NCI-H1930 (cell line): ENCODE measurements around the gene FEV.

Source experiments
- DNase-seq, 2 experiments: peaks; one replicate each; lab custom pipeline; 2025; lab: John Stamatoyannopoulos, UW

FEV gene

DNA sequence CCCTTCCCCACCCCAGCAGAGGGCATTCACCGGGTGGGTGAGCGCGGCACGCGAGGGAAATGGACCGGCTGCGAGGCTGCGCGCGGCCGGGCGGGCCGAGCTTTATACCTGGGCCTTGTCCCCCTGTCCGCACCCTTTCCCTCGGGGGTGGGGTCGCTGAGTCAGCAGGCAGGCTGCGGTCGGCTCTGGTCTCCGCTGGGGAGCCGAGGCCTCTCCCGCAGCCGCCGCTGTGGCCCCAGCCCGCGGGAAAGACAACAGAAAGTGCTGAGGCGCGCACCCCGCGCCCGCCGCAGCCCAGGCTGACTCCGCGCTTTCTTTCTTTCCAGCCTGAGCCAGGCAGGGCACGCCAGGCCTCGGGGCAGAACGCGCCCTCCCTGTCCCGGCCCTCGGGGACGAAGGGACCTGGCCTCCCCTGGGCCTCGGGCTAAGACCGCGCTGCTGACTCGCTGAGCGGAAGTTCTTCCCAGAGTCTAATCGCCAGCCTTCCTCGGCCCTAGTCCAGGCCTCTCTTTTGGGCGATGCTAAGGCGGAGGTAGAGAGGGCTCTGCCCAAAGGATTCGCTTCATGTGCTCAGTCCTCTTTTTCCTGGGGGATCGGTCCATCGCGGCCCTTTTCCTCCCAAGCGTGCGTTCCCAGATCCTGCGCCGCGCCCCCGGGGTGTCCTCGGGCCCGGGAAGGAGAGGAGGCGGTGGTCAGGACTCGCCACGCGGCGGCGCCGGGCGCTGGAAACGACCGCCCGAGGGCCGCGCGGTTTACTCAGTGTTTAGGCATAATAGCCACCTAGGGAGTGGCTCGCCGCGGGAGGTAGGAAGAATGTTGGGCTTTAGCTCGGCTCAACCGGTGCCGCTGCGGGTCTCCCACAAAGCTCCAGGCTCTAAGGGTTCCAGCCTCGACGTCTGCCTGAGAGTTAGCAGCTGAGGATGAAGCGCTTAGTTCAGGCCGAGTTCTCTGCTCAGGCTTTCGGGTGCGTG lies 8.6 kb upstream of the FEV start, which contains the start of gene CRYBA2:
TSS of gene CRYBA2 (minus strand) at position 78 of the 971 bp plus-strand sequence. CDS start 246 bp downstream, outside the sequence.
- peak in 1 of 2 experiments; percentile 55 for DNase-seq

DNA sequence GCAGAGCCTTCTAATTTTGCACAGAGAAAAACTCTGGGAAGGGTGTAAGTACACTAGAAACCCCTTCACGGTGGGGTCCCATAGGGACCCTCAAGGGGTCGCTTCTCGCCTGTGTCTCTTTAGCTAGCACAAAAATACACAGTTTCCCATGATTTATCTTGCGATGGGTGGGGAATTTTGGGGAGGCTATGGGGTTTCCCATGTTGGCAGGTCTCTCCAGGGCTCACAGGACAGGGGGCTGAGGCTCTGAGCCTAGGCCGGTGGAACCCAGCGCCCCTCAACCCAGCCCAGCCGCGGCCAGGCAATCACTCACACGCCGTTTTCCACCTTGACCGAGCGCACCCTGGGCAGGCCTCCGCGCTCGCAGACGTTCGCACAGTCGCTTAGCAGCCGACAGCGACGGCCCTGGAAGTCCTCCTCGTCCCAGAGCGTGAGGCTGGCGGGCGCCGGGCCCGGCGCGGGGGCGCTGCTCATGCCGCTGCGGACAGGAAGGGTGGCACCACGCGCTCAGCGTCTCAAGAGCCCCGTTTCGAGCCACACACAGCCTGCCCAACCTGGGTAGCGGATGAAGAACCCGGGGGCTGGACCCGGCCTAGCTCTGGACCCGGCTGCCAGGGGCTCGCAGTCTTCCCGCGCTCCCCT lies 7.8 kb upstream of the FEV start:
- no peak for DNase-seq

GRCh38 chr2:218992196-218992595 lies 7.2 kb upstream of the FEV start:
- DNase-seq: no peak

DNA sequence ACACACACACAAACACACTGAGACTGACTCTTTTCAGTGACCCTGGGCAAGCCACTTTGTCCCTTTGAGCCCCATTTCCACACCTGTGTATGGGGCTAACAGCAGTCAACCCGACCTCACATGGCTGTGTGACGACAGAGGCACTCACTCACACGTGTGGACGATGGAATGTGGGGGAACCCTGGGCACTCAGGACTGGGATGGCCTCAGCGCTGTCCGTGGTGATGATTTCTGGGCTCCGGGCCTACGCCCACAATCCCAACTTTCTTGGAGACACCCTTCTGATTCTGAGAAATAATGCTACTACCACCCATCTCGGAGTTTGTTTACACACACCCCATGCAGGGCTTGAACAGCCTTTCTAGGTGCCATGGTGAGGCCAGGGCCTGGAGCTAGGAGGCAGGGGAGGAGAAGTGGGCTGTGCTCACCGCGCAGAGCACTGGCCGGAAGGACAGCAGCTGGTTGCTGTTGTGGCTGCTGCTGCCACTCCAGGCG lies 6.7 kb upstream of the FEV start:
- no peak for DNase-seq

GRCh38 chr2:218990612-218991011 lies 5.6 kb upstream of the FEV start:
- no peak for DNase-seq

GRCh38 chr2:218990052-218990451 lies 5.1 kb upstream of the FEV start:
- no peak for DNase-seq

DNA sequence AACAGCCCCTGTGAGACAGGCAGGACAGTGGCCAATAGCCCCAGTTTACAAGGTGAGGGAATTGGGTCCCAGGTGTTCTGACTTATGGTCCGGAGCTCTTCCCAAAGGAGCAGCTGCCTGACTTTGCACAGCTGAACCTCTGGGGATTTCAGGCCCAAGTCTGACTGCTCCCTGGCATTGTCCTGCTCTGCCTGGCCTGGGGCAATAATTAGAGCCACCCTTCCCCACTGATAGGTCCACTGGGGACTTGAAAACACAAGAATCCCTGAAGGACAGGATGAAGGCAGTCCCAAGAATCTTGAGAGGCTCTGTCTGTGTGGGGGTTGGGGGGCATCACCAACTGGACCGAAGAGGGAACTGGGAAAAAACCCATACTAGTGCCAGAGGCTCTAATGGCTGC lies 3.7 kb upstream of the FEV start:
- DNase-seq: no peak

GRCh38 chr2:218988164-218988563 lies 3.2 kb upstream of the FEV start:
- DNase-seq: no peak

GRCh38 chr2:218986148-218986761 lies 1.3 kb upstream of the FEV start:
- no peak for DNase-seq

DNA sequence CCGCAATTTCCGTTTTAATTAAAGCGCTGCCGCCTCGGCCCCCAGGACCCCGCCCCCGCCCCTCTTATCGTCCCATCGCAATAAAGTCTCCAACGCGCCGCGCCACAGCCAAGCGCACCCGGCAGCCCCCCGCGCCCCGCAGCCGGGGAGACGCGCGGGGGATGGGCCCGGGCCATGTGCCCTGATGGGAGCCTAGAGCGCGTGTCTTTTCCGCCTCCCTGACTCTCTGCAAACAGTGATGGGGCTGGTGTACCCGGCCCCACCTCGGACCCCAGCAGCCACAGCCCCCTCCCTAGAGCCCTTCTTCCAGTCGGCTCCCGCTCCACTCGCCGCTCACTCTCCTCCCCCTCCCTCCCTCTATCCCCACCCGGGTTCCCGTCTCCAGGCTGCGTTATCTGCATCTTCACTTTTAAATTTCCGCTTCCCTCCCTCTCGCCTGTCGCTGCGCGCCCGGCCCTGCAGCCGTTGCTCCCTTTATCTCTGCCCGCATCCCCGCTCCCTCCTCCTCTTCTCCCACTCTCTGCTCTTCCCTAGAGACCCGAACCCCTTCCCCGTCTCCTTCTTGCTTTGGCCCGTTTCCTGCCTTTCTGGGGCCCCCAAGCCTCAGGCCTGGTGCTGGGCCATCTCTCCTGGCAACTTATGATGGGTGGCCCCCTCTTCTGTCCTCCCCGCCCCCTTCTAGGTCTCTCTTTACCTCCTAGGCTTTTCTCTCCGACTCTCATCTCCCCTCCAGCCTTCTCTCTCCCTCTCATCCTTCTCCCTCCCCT lies 524 bp upstream of the FEV start:
- no peak for DNase-seq

GRCh38 chr2:218984239-218985020 lies 554 bp downstream of the FEV start:
- DNase-seq: no peak

DNA sequence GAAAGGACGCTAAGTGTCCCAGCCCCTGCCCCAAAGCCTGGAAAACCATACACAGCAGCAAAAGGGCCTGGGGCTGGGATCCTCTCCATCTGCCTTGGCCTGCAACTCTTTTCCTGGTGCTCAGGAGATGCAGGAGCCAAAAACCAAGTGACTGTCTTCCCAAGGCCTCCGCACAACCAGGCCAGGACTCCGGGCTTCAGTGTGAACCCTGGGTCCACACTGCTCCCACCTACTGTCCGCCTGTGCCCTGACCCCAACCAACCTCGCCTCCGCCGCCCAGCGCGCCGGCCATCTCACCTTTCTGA lies 1.1 kb downstream of the FEV start:
- no peak for DNase-seq

DNA sequence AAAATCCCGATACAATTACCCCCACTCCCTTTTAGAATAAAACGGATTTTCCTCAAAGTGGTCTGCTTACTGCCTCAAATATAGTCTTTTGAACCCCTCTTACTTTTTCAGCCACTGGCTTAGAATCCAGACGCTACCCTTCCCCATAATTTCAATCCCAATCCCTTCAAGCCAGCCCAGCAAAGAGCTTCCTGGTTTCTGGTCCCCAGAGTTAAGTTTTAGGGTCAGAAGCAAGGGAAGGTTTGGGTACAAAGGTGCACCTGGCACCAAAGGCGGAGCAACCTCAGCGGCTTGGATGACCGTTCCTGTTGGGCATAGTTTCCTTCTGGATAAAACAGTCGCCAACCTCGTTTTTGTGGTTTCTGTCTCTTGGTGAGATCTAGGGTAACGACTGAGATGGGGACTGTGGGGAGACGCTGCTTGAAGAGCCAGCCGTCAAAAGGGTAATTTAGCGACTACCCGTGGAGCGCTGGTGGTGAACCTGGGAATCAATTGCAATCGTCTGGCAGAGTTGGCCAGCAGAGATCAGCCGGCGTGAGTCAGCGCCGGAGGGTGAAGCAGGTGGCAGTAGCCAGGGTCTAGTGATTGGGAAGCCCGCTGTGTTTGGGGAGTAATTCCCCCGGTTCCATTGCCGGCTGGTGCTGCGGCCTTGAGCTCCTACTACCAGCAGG lies 1.6 kb downstream of the FEV start:
- no peak for DNase-seq

- DNase-seq: no peak
Observed at GRCh38 chr2:218982586-218983262, 2.3 kb downstream of the FEV start.

- DNase-seq: no peak
Observed at GRCh38 chr2:218981881-218982585, 3.0 kb downstream of the FEV start.

DNA sequence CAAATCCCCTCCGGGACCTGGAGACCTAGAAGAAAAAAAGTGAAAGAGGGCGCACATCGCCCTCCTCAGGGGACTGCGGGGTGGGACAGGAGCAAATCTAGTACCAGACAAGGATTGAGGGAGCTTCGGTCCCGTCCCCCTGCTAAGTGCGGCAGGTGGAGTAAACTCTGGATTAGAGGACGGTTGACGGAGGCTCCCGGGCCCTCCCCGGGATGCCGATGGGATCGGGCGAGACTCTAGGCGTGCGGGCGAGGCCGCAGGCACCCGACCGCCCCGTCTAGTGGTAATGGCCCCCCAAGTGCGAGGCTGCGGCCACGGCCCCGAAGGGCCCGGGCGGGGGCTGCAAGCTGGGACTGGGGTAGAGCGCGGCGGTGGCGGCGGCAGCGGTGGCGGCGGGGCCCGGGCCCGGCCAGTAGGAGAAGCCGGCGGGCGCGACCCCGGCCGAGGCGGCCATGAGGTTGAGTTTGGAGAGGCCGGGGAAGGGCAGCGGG lies 3.5 kb downstream of the FEV start:
- DNase-seq: no peak

- DNase-seq: no peak
Observed at GRCh38 chr2:218980735-218981389, 4.1 kb downstream of the FEV start.

- DNase-seq: peak; percentile 74 to 87
Observed at GRCh38 chr2:218979846-218980734, 4.9 kb downstream of the FEV start.
